Endothelial cell (in vitro differentiated cells): ENCODE data around the gene NONO. TPM values are rescaled to one million over a fixed set of nuclear protein-coding genes. Genes with fewer than 3 reads are reported as not detected.
"Not testable (repeated sequence)": the region's sequence is repeated elsewhere in the genome, so short reads cannot be mapped to it uniquely, and the experiment has no call there.

Experiments
- DNase-seq: peaks from one replicate; pipeline ENCODE4 v3.0.0; 2021; ENCODE audit warnings: low spot score
- H3K27ac Mint-ChIP-seq: one replicate; pipeline ENCODE4 v1.8.0; 2021; ENCODE audit warnings: mixed read lengths, inconsistent platforms; ENCODE audit not compliant: unreplicated experiment
- H3K27me3 Mint-ChIP-seq: one replicate; pipeline ENCODE4 v1.8.0; 2021; ENCODE audit warnings: mild to moderate bottlenecking, moderate library complexity, mixed read lengths, inconsistent platforms; ENCODE audit not compliant: unreplicated experiment
- H3K36me3 Mint-ChIP-seq: one replicate; pipeline ENCODE4 v1.8.0; 2021; ENCODE audit warnings: mild to moderate bottlenecking, low read depth, mixed read lengths, inconsistent platforms; ENCODE audit not compliant: unreplicated experiment
- H3K4me1 Mint-ChIP-seq: one replicate; pipeline ENCODE4 v1.8.0; 2021; ENCODE audit warnings: mild to moderate bottlenecking, mixed read lengths, inconsistent platforms; ENCODE audit not compliant: unreplicated experiment
- H3K4me3 Mint-ChIP-seq: one replicate; pipeline ENCODE4 v1.8.0; 2021; ENCODE audit warnings: mild to moderate bottlenecking, mixed read lengths, inconsistent platforms; ENCODE audit not compliant: unreplicated experiment
- H3K9me3 Mint-ChIP-seq: one replicate; pipeline ENCODE4 v1.8.0; 2021; ENCODE audit warnings: mixed read lengths, inconsistent platforms; ENCODE audit not compliant: unreplicated experiment
- CTCF ChIP-seq: fragments of 200-600 bp; sonication (generic); IDR thresholded peaks from one replicate; pipeline ENCODE4 v1.5.0; 2021; ENCODE audit warnings: antibody characterized with exemption; ENCODE audit not compliant: unreplicated experiment
- total RNA-seq: library from RNA; stranded (reverse); fragmentation: NEBNext Ultra II Directional; extraction: Animal tissue kit (Norgen Biotek cat#: 25700); gene quantifications from one replicate; pipeline ENCODE4 v1.2.1, GENCODE V29; 2021; ENCODE audit not compliant: unreplicated experiment

NONO gene
- total RNA-seq, 1 donor from 2014 or later = 549 TPM

- Mint-ChIP-seq H3K36me3 (no peaks in the 10 kb centered on the region), H3K4me3 (peak overlapping the region; percentile 62), H3K4me1 (no peaks in the 10 kb centered on the region), H3K9me3 (no peaks in the 10 kb centered on the region), H3K27me3 (peaks cover 4% of the 10 kb centered on the region), H3K27ac (no peak overlapping the region)
- no peak for TF ChIP-seq CTCF
- no peak for DNase-seq
Measured at GRCh38 chrX:71285929-71286328, 2.5 kb downstream of the NONO start.

- Mint-ChIP-seq H3K27ac (no peak overlapping the region), H3K4me3 (no peak overlapping the region), H3K4me1 (peaks cover 5% of the 10 kb centered on the region), H3K9me3 (no peaks in the 10 kb centered on the region), H3K27me3 (no peaks in the 10 kb centered on the region), H3K36me3 (peaks cover 14% of the 10 kb centered on the region)
- no peak for DNase-seq
- TF ChIP-seq CTCF = no peak
Measured at GRCh38 chrX:71291381-71291780, 7.9 kb downstream of the NONO start.

- peaks cover 1% of the 10 kb centered on the region for H3K27me3 Mint-ChIP-seq
- no peak overlapping the region for H3K4me3 Mint-ChIP-seq
- H3K9me3 Mint-ChIP-seq = no peaks in the 10 kb centered on the region
- no peak for TF ChIP-seq CTCF
- no peak for DNase-seq
- peaks cover 5% of the 10 kb centered on the region for H3K4me1 Mint-ChIP-seq
- peaks cover 19% of the 10 kb centered on the region for H3K36me3 Mint-ChIP-seq
- no peak overlapping the region for H3K27ac Mint-ChIP-seq
Measured at GRCh38 chrX:71292669-71293365, 9.4 kb downstream of the NONO start.

- Mint-ChIP-seq H3K9me3 (no peaks in the 10 kb centered on the region), H3K27me3 (peaks cover 1% of the 10 kb centered on the region), H3K36me3 (peaks cover 28% of the 10 kb centered on the region), H3K4me3 (peak overlapping the region; percentile 25), H3K27ac (no peak overlapping the region), H3K4me1 (peaks cover 8% of the 10 kb centered on the region)
- TF ChIP-seq CTCF = no peak
- no peak for DNase-seq
Measured at GRCh38 chrX:71296806-71297205, 13.4 kb downstream of the NONO start.

- Mint-ChIP-seq H3K27ac (no peak overlapping the region), H3K4me1 (peaks cover 15% of the 10 kb centered on the region), H3K4me3 (no peak overlapping the region), H3K9me3 (no peaks in the 10 kb centered on the region), H3K27me3 (peaks cover 1% of the 10 kb centered on the region), H3K36me3 (peaks cover 27% of the 10 kb centered on the region)
- DNase-seq = no peak
- no peak for TF ChIP-seq CTCF
Measured at GRCh38 chrX:71298119-71298518, 14.7 kb downstream of the NONO start.

GRCh38 chrX:71300064-71300463 is 16.6 kb downstream of the NONO start:
- H3K27me3 Mint-ChIP-seq, H3K27ac Mint-ChIP-seq, DNase-seq, H3K4me3 Mint-ChIP-seq, H3K9me3 Mint-ChIP-seq: not testable (repeated sequence)
- Mint-ChIP-seq H3K4me1 (peaks cover 10% of the 10 kb centered on the region), H3K36me3 (peaks cover 28% of the 10 kb centered on the region)

GRCh38 chrX:71300495-71300894 is 17.1 kb downstream of the NONO start:
- H3K27me3 Mint-ChIP-seq, DNase-seq, H3K27ac Mint-ChIP-seq, H3K4me3 Mint-ChIP-seq, H3K9me3 Mint-ChIP-seq: not testable (repeated sequence)
- Mint-ChIP-seq H3K4me1 (peaks cover 10% of the 10 kb centered on the region), H3K36me3 (peaks cover 28% of the 10 kb centered on the region)
